HUDEP-2 (cell line): ENCODE measurements around the gene FGF22.

ENCODE experiments used
- DNase-seq, 76 experiments: peaks; one replicate each; lab custom pipeline; 2025; ENCODE audit not compliant: unreplicated experiment in 76 of 76; lab: John Stamatoyannopoulos, UW

FGF22 gene

GRCh38 chr19:676339-677105, 36.8 kb downstream of the FGF22 start, which contains the start of gene FSTL3:
Gene FSTL3, plus strand, starts transcription at chr19:676392. Its CDS starts 32 bp downstream, at chr19:676424.
- DNase-seq: no peak

- peak in 1 of 76 experiments; percentile 19 for DNase-seq
Measured at GRCh38 chr19:677201-677600, 37.5 kb downstream of the FGF22 start.

- DNase-seq: no peak
Measured at GRCh38 chr19:677601-678436, 38.1 kb downstream of the FGF22 start.

GRCh38 chr19:678791-679388, 39.2 kb downstream of the FGF22 start:
- no peak for DNase-seq

GRCh38 chr19:679418-680286, 40.0 kb downstream of the FGF22 start:
- peak in 32 of 76 experiments; percentile 16 to 71 (median 36) for DNase-seq

- peak; percentile 85 to 100 (median 100) for DNase-seq
Measured at GRCh38 chr19:680287-681028, 40.8 kb downstream of the FGF22 start.

GRCh38 chr19:681029-682019, 41.6 kb downstream of the FGF22 start:
- DNase-seq: peak in 57 of 76 experiments; percentile 66 to 100 (median 96)

- DNase-seq: no peak
Measured at GRCh38 chr19:682678-683320, 43.1 kb downstream of the FGF22 start.

GRCh38 chr19:685454-685931, 45.8 kb downstream of the FGF22 start:
- DNase-seq: no peak

GRCh38 chr19:686589-687297, 47.1 kb downstream of the FGF22 start:
- DNase-seq: no peak

GRCh38 chr19:687569-688166, 48.0 kb downstream of the FGF22 start:
- DNase-seq: no peak

GRCh38 chr19:688214-688613, 48.5 kb downstream of the FGF22 start:
- DNase-seq: no peak

- no peak for DNase-seq
Measured at GRCh38 chr19:688992-689391, 49.3 kb downstream of the FGF22 start.

GRCh38 chr19:690203-690602, 50.5 kb downstream of the FGF22 start:
- no peak for DNase-seq
